Stimulated activated CD4-positive, alpha-beta T cell treated with anti-CD3 and anti-CD28 coated beads, Interleukin-12 subunit alpha, Interleukin-12 subunit beta, amount 100 ng/mL, for 4 hours (primary cell): ENCODE results near the gene NPHS1.

Experiments used
- DNase-seq: peaks from one replicate; pipeline ENCODE4 v3.0.0-alpha.2; 2020

Gene NPHS1

DNA sequence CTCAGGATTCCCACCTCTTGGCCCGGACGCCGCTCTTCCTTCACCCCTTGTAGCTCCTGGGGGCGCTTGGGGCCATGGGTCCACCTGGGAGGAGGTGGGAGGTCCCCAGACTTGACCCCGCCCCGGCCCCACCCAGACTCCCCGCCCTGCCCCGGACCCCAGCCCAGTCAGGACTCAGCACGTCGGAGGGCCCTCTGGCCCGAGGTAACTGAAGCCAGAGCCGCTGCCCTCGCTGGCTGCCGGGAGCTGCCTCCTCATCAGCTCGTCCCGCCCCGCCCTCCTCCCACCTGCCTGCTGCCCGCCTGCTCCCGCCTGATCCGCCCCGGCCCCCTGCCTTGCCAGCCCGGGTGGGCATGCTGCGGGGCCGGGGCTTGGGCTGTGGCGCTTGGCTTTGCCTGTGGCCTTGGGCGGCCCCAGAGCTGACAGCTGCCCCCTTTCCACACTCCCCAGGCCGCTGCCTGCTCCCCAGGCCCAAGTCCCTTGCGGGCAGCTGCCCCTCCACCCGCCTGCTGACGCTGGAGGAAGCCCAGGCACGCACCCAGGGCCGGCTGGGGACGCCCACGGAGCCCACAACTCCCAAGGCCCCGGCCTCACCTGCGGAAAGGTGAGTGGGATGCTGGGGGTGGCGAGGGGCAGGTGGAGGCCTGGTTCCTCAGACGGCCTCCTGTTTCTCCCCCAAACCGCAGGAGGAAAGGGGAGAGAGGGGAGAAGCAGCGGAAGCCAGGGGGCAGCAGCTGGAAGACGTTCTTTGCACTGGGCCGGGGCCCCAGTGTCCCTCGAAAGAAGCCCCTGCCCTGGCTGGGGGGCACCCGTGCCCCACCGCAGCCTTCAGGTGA lies 67.6 kb downstream of the NPHS1 start:
- DNase-seq, result no peak

DNA sequence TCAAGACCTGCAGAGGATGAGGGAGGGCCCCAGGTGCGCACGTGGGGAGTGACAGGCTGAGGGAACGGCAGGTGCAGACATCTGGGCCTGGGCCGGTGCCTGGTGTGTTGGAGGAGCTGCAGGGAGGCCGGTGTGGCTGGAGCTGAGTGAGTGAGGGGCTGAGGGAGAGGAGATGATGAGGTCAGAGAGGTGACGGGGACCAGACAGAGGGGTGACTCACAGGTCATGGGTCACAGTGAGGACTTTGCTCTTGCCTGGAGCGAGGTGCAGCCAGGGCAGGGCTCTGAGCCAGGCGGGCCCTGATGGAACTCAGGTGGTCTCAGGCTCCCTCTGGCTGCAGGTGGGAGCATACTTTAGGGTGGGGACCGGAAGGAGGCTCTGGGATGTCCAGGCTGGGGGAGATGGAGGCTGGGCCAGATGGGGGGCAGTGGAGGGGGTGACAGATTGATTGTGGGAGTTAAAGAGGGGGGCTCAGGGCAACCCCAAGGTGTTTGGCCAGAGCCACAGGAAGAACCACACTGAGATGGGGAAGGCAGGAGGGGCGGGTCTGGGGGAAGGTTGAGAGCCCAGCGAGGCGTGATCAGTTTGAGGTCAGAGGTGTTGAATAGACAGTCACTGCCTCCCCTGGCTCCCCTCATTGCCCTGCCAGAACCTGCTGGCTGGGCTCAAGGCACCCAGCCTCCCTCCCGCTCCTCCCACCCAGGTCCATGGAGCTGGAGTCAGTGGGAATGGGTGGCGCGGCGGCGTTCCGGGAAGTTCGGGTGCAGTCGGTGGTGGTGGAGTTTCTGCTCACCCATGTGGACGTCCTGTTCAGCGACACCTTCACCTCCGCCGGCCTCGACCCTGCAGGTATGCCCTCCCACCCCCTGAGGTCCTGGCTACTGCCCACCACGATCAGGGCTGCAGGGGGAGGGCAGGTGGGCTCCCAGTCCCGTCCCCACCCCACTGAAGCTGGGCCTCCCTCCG lies 68.6 kb downstream of the NPHS1 start:
- no peak for DNase-seq

DNA sequence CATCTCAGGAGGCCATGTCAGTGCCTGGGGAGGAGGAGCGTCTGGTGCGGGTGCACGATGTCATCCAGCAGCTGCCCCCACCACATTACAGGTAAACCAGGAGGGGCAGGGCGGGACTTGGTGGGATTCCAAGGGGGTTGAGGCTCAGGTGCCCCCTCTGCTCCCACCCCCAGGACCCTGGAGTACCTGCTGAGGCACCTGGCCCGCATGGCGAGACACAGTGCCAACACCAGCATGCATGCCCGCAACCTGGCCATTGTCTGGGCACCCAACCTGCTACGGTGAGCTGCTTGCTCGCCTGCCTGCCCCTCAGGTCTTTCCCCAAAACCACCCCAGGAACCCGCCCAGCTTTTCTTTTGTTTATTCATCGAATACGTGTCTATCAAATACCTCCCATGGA lies 69.7 kb downstream of the NPHS1 start:
- no peak for DNase-seq

DNA sequence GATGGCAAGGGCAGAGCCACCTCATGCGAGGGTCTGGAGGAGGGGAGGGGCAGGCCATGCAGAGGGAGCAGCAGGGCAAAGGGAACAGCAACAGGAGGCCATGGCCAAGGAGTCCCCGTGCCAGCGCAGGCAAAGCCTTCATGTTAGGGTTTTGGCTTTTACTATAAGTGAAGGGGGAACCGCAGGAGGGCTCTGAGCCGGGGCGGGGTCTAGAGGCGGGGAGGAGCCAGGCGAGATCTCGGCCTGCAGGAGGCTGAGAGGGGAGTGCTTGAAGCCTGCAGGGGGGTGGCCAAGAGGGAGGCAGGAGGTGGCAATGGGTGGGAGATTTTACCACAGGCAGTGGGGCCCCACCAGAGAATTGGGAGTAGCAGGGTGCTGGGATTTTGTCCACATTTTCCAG lies 70.7 kb downstream of the NPHS1 start:
- no peak for DNase-seq

DNA sequence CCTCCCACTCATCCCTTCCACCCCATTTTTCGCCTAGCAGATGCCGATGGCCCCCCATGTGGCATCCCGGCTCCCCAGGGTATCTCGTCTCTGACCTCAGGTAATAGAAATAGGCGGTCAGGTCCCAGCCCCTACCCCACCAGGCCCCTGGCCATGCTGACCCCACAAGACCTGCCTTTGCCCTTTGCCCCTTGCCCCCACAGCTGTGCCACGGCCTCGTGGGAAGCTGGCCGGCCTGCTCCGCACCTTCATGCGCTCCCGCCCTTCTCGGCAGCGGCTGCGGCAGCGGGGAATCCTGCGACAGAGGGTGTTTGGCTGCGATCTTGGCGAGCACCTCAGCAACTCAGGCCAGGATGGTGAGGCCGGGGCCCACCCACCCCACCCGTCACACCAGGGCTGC lies 71.6 kb downstream of the NPHS1 start:
- no peak for DNase-seq

DNA sequence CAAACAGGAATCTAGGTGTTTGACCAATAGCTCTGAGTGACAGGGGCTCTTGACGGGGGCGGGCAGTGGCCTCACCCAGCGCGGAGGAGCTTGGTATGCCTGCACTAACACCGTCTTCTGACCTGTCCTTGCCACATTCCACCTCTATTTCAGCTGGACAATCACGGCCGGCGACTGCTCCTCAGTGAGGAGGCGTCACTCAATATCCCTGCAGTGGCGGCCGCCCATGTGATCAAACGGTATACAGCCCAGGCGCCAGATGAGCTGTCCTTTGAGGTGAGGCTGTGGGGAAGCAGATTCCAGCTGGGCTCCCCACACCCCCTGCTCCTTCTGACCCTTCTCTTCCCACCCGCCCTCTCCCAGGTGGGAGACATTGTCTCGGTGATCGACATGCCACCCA lies 72.2 kb downstream of the NPHS1 start:
- DNase-seq, result no peak

DNA sequence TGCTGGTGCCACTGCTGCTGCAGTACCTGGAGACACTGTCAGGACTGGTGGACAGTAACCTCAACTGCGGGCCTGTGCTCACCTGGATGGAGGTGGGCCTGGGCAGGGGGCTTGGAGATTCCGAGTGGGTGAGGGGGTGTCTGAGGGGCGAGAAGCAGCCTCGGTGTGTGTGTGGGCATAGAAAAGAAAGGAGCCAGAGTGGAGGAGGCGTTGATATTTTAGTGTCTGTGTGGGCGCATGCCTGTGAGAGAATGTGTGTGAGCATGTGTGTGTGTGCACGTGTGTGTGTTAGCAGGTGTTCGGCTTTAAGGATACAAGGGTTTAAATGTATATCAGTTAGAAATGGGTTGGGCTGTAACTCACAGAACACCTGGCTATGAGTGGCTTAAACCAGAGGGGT lies 73.3 kb downstream of the NPHS1 start:
- no peak for DNase-seq

DNA sequence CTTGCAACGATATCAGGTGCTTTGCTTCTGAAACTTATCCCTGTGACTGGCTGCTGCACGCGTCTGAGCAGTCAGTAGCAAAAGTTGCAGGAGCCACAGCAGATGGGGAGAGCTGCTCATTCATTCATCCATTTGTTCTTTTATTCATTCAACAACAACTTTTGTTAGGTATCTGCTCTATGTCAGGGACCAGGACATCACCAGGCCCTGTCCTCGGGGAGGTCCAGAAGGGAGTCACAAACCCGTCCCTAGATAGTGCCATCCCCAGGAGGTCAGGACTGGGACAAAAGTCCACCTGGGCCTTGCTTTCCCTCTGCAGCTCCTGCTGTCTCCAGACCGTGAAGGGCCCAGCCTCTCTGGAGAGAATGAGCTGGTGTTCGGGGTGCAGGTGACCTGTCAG lies 74.3 kb downstream of the NPHS1 start:
- no peak for DNase-seq

DNA sequence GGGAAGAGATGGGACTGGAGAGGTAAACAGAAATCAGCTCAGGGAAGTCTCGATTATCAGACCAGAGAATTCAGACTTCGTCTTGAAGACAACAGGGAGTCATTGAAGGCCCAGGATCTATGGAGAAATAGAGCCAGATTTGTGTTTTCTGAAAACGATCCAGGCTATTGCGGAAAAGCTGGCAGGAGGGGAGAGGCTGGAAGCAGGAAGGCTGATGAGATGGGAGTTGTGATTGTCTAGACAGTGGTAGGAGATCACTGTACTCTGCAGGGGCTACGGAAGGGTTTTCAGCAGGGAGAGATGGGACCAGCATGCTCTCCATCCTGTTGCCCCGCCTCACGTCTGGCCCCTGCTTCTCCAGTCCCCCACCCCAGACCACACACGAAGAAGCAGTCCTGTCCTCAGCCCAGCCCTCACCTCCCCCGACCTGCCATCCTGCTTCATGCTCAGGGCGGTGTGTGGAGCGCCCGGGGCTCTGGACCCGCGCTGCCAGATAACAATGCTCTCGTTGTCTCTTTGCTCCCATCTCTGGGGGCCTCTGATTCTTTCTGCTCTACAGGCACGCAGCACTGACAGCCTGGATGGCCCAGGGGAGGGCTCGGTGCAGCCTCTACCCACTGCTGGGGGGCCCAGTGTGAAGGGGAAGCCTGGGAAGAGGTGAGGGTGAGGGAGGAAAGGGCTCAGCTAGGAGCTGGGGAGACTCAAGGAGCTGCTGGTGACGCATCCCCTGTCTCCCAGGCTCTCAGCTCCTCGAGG lies 75.0 kb downstream of the NPHS1 start:
- DNase-seq, result no peak

DNA sequence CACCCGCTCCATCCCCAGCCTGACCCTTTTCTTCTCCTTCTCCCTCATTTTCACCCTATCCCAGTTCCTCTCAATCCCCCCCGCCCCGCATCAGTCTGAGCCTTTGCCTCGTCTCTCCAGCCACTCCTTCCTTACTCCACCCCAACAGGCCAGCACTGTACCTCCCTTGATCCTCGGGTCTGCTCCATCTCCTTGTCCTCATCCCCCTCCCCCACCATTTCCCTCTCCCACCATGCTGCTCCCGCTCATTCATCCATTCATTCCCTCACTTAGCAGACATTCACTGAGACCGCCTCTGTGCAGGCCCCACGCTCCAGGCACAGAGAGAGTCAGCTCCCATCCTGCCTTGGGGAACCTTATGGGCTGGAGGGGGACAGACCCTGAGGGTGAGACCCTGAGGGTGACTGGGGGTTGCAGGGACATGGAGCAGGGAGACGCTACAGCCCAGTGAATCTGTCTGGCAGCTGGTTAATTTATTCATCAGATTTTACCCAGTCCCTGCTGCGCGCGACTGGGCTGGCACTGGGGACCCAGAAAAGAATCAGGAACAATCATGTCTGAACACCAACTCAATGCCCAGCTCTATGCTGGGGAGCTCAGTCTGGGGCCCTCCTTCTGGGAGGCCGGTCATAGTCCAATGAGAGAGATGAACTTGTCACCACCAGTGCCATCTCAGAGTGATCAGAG lies 76.1 kb downstream of the NPHS1 start:
- DNase-seq, result no peak
